ENCODE results near the gene NME2. TPM values are rescaled to one million over a fixed set of nuclear protein-coding genes. Genes with fewer than 3 reads are reported as not detected.

NME2 gene
- total and polyA plus RNA-seq, 4 donors, result 170 to 310 (median 192) TPM

- Histone ChIP-seq H3K9me3 (ENCODE audit: control insufficient read depth in 4 of 4, low read length in 3 of 4) (no peaks in the 10 kb centered on the region), H3K9ac (ENCODE audit: low read depth in 1 of 2, low read length in 2 of 2) (peak overlapping the region; percentile 37 to 78), H3K36me3 (ENCODE audit: control insufficient read depth in 4 of 4, insufficient read depth in 3 of 4, low read depth in 1 of 4, low read length in 3 of 4) (no peaks in the 10 kb centered on the region), H3K27ac (ENCODE audit: low read depth in 1 of 2, low read length in 2 of 2) (peak overlapping the region; percentile 89 to 98), H3K4me3 (ENCODE audit: low read depth in 1 of 3, low read length in 3 of 3) (peak overlapping the region; percentile 74 to 100 (median 84)), H3K4me1 (ENCODE audit: control insufficient read depth in 4 of 4, insufficient read depth in 4 of 4, low read length in 3 of 4) (peaks cover 7 to 42% (median 34%) of the 10 kb centered on the region in 4 donors), H3K27me3 (ENCODE audit: control insufficient read depth in 4 of 4, insufficient read depth in 4 of 4, low read length in 3 of 4) (no peaks in the 10 kb centered on the region)
- peak; percentile 63 for DNase-seq (ENCODE audit: low spot score)
- TF ChIP-seq RAD21 (IDR thresholded peaks at IDR 0.05) (peak; percentile 45 to 62), NR2F2 (IDR thresholded peaks at IDR 0.05) (no peak), JUND (IDR thresholded peaks at IDR 0.05) (peak in 1 of 2 donors; percentile 54), FOXA2 (IDR thresholded peaks at IDR 0.05) (peak; percentile 86), CTCF (IDR thresholded peaks at IDR 0.05; ENCODE audit: low read depth, low read length, missing input control) (no peak), FOXA1 (IDR thresholded peaks at IDR 0.05) (peak; percentile 60), RXRA (IDR thresholded peaks at IDR 0.05) (peak; percentile 95 to 97), HNF4G (IDR thresholded peaks at IDR 0.05) (no peak), YY1 (IDR thresholded peaks at IDR 0.05) (no peak), TAF1 (conservative IDR thresholded peaks at IDR 0.05) (no peak), MAX (IDR thresholded peaks at IDR 0.05) (peak; percentile 90), HNF4A (conservative IDR thresholded peaks at IDR 0.05) (peak; percentile 64 to 79), EGR1 (IDR thresholded peaks at IDR 0.05; ENCODE audit: low read depth in 2 of 2) (no peak), ZBTB33 (IDR thresholded peaks at IDR 0.05) (no peak), SP1 (IDR thresholded peaks at IDR 0.05) (peak; percentile 64), REST (IDR thresholded peaks at IDR 0.05) (peak; percentile 33), GABPA (IDR thresholded peaks at IDR 0.05 in 1 of 2, conservative IDR thresholded peaks at IDR 0.05 in 1 of 2) (peak in 1 of 2 donors; percentile 48), ATF3 (IDR thresholded peaks at IDR 0.05) (peak; percentile 61)
- WGBS, result 16% methylated on average over 14 of the region's 14 CpGs
Observed at GRCh38 chr17:51118330-51119195, 47.6 kb upstream of the NME2 start.
